Measurements from ENCODE around the gene ACTN1.
"Not testable (repeated sequence)": the region's sequence is repeated elsewhere in the genome, so short reads cannot be mapped to it uniquely, and the experiment has no call there.

The ACTN1 gene

DNA sequence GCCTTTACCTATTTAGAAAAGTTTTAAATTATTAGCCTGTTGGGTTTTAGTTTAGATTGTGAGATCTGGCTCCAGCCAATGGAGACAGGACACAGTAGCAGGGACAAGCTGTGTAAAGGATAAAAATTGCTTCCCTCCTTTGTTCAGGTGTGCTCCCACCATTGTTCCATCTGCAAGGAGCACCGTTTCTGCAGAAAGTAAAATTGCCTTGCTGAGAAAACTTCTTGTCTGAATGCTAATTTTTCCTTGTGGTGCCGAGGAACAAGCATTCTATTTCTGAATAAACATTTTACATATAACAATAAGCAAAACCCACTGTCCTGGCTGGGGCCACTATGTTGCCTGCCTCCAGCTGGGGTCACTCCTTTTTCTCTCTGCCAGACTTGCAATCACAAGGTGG, 113.6 kb downstream of the ACTN1 start:
- H3K27ac ChIP-seq (ENCODE audit: low read length): no peak overlapping the region
- H3K4me3 ChIP-seq (ENCODE audit: low read depth in 1 of 2, low read length in 2 of 2): no peak overlapping the region
- peaks cover 0 to 2% of the 10 kb centered on the region in 2 donors for H3K4me1 ChIP-seq (ENCODE audit: control insufficient read depth in 1 of 2, insufficient read depth in 2 of 2, low read length in 2 of 2)
- no peaks in the 10 kb centered on the region for H3K27me3 ChIP-seq (ENCODE audit: low read depth, low read length)
- peaks cover 0 to under 1% of the 10 kb centered on the region in 2 donors for H3K36me3 ChIP-seq (ENCODE audit: control insufficient read depth in 1 of 2, insufficient read depth in 2 of 2, low read length in 2 of 2)
- H3K9me3 ChIP-seq (ENCODE audit: control insufficient read depth in 1 of 2, low read length in 2 of 2): peaks cover 0 to 11% of the 10 kb centered on the region in 2 donors

DNA sequence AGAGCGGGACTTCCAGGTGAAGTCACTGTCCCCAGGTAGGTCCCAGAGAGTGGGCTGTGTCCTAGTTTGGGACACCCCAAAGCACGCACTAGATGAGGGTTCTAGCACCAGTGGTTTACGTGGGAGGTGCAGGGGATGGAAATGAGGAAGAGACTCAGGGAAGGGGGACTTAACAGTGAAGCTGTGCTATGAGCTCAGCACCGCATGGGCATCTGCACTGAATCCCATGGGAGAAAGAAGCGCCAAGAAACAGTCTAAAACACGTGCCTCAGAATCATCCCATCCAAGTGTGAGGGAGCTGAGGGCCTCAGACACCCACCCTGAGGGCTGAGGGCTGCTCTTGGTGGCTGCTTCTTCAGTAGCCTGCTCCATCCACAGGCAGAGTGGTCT, 114.7 kb downstream of the ACTN1 start:
- Histone ChIP-seq H3K36me3 (ENCODE audit: control insufficient read depth in 1 of 2, insufficient read depth in 2 of 2, low read length in 2 of 2) (no peaks in the 10 kb centered on the region), H3K27me3 (ENCODE audit: low read depth, low read length) (no peaks in the 10 kb centered on the region), H3K4me3 (ENCODE audit: low read depth in 1 of 2, low read length in 2 of 2) (no peak overlapping the region), H3K4me1 (ENCODE audit: control insufficient read depth in 1 of 2, insufficient read depth in 2 of 2, low read length in 2 of 2) (peaks cover 0 to 2% of the 10 kb centered on the region in 2 donors), H3K27ac (ENCODE audit: low read length) (no peak overlapping the region), H3K9me3 (ENCODE audit: control insufficient read depth in 1 of 2, low read length in 2 of 2) (peaks cover 0 to 11% of the 10 kb centered on the region in 2 donors)

DNA sequence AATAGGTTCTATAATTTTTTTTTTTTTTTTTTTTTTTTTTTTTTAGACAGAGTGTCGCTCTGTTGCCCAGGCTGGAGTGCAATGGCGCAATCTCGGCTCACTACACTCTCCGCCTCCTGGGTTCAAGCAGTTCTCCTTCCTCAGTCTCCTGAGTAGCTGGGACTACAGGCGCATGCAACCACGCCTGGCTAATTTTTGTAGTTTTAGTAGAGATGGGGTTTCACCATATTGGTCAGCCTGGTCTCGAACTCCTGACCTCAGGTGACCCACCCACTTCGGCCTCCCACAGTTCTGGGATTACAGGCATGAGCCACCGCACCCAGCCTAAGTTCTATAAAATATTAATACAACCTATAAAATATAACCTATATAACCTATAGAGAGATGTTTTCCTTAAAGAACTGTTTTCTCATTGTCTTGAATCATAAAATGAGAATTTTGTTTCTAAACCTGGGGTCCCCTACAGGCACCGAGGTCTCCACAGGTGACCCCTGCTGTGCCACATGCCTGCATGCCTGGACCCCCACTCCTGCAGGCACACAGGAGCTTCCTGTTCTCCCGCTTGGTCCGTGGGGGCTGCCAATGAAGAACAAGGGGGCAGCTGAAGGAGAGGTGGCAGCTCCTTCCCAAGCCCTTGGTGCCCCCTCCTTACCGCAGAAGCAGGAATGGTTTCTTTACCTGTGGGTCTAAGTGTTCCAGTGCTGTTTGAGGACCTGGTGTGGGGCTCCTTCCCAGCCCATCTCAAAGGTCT, 115.3 kb downstream of the ACTN1 start:
- Histone ChIP-seq H3K36me3 (ENCODE audit: control insufficient read depth in 1 of 2, insufficient read depth in 2 of 2, low read length in 2 of 2) (no peaks in the 10 kb centered on the region), H3K27ac (ENCODE audit: low read length) (no peak overlapping the region), H3K9me3 (ENCODE audit: control insufficient read depth in 1 of 2, low read length in 2 of 2) (peaks cover 0 to 11% of the 10 kb centered on the region in 2 donors), H3K4me3 (ENCODE audit: low read depth in 1 of 2, low read length in 2 of 2) (no peak overlapping the region), H3K4me1 (ENCODE audit: control insufficient read depth in 1 of 2, insufficient read depth in 2 of 2, low read length in 2 of 2) (peaks cover 0 to 2% of the 10 kb centered on the region in 2 donors), H3K27me3 (ENCODE audit: low read depth, low read length) (no peaks in the 10 kb centered on the region)

DNA sequence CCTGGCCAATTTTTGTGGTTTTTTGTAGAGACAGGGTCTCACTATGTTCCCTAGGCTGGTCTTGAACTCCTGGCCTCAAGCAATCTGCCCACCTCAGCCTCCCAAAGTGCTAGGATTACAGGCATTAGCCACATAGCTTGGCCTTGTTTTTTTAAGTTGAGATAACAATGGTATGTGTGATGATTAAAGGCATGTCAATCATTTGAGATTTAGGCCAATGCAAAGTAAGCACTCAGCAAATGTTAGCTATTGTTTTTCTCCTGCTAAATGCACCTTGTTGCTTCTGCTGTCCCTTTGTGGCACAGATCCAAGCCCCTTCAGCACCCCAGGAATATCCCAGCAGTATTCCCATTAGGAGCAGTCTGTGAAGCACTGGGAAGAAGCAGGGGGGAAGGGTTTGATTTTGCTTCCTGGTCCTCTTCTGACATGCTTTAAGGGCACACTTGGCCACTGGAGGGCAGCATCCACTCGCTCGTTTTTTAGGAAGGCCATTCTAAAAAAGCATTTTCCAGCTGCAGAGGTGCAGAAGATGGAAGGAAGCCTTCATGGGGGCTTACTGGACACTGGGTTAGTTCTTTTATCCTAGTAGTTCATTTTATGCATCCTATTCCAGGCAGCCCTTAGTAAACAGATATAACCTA, 116.0 kb downstream of the ACTN1 start:
- no peaks in the 10 kb centered on the region for H3K27me3 ChIP-seq (ENCODE audit: low read depth, low read length)

DNA sequence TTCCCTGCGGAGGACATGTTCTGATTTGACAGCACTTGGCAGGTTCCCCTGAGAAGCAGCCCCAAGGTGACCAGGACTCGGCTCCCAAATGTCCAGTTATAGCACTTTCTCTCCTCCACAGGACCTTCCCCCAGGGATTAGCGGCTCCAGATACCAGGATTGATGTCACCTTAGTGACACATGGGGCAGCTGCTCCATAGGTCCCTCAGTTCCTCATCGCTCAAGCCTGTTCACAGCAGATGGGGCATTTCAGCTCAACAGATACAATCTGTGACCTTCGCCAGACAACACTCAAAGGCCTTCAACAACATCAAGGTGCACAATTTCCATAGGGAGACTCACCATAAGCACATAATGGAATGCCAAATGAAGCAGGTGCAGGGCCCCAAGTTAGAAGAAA, 118.3 kb downstream of the ACTN1 start:
- peaks cover 0 to 9% of the 10 kb centered on the region in 2 donors for H3K9me3 ChIP-seq (ENCODE audit: control insufficient read depth in 1 of 2, low read length in 2 of 2)
- H3K27me3 ChIP-seq (ENCODE audit: low read depth, low read length): no peaks in the 10 kb centered on the region
- H3K4me3 ChIP-seq (ENCODE audit: low read depth in 1 of 2, low read length in 2 of 2): no peak overlapping the region
- no peaks in the 10 kb centered on the region for H3K36me3 ChIP-seq (ENCODE audit: control insufficient read depth in 1 of 2, insufficient read depth in 2 of 2, low read length in 2 of 2)
- H3K27ac ChIP-seq (ENCODE audit: low read length): no peak overlapping the region
- peaks cover 0 to 9% of the 10 kb centered on the region in 2 donors for H3K4me1 ChIP-seq (ENCODE audit: control insufficient read depth in 1 of 2, insufficient read depth in 2 of 2, low read length in 2 of 2)

More for the DNA sequence above, 116.0 kb downstream of the ACTN1 start:
- Histone ChIP-seq H3K4me1 (ENCODE audit: control insufficient read depth in 1 of 2, insufficient read depth in 2 of 2, low read length in 2 of 2) (peaks cover 0 to 2% of the 10 kb centered on the region in 2 donors), H3K27ac (ENCODE audit: low read length) (no peak overlapping the region), H3K36me3 (ENCODE audit: control insufficient read depth in 1 of 2, insufficient read depth in 2 of 2, low read length in 2 of 2) (no peaks in the 10 kb centered on the region), H3K9me3 (ENCODE audit: control insufficient read depth in 1 of 2, low read length in 2 of 2) (peaks cover 0 to 11% of the 10 kb centered on the region in 2 donors), H3K4me3 (ENCODE audit: low read depth in 1 of 2, low read length in 2 of 2) (no peak overlapping the region)

DNA sequence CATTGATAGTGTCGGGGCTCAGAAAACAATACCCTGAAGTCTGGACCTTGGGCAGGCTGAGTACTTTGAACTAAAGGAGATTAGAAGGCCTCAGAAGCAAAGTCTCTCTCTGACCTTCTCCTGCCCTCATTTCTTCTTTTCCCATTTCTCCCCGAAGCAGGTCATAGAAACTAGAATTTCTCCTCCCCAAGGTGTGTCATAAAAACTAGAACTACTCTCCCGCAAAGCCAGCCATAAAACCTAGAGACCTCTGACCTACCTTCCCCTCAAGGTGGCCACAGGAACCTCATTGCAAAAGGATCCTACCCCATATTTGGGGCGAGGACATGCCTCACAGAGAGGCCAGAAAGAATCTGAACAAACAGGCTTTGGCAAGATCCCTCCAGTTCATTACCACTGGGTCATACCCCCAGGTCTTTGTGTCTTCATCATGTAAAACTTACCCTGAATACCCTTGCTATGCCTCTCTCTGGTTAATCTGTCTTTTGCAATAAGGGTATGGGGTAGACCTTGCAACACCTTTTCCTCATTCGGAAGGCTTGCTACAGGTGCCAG, 121.5 kb downstream of the ACTN1 start:
- H3K4me3 ChIP-seq (ENCODE audit: low read depth in 1 of 2, low read length in 2 of 2): no peak overlapping the region
- H3K4me1 ChIP-seq (ENCODE audit: control insufficient read depth in 1 of 2, insufficient read depth in 2 of 2, low read length in 2 of 2): peaks cover 0 to 6% of the 10 kb centered on the region in 2 donors
- H3K36me3 ChIP-seq (ENCODE audit: control insufficient read depth in 1 of 2, insufficient read depth in 2 of 2, low read length in 2 of 2): no peaks in the 10 kb centered on the region
- H3K9me3 ChIP-seq (ENCODE audit: control insufficient read depth in 1 of 2, low read length in 2 of 2): peaks cover 0 to under 1% of the 10 kb centered on the region in 2 donors
- no peak overlapping the region for H3K27ac ChIP-seq (ENCODE audit: low read length)
- H3K27me3 ChIP-seq (ENCODE audit: low read depth, low read length): no peaks in the 10 kb centered on the region

DNA sequence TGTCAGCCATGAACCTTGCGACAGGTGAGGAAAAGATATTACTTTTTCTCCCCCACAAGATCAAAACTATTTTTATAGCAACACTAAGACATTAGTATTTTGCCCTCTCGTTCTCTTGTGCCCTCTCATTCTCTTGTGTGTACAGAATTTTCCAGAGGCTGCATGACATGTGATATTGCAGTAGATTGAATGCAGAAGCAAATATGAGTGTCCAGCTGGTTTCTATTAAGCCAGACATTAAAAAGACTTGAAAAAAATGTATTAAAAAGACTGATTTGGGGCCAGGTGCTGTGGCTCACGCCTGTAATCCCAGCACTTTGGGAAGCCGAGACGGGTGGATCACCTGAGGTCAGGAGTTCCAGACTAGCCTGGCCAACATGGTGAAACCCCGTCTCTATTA, 122.5 kb downstream of the ACTN1 start:
- Histone ChIP-seq H3K27me3 (ENCODE audit: low read depth, low read length) (no peaks in the 10 kb centered on the region), H3K27ac (ENCODE audit: low read length) (no peak overlapping the region)

DNA sequence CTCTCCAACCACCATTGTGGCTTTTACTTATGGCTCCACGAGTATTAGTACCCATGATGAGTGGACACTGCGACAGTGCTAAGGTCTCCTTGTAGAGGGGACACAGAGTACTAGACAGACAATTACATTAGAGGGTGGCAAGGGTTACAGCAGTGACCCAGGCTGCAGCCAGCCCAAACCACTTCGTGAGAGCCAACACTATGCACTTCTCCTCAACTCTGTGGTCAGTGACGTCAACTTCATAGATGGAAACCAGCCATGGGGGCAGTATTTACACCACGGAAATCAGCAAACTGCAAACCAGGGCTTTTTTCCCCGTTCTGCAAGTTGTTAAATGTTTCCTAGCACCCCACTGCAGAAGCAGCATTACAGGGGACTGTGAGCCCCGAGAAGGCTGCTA, 124.7 kb downstream of the ACTN1 start:
- peaks cover 0 to 2% of the 10 kb centered on the region in 2 donors for H3K9me3 ChIP-seq (ENCODE audit: control insufficient read depth in 1 of 2, low read length in 2 of 2)
- H3K27me3 ChIP-seq (ENCODE audit: low read depth, low read length): no peaks in the 10 kb centered on the region
- H3K4me1 ChIP-seq (ENCODE audit: control insufficient read depth in 1 of 2, insufficient read depth in 2 of 2, low read length in 2 of 2): peaks cover 0 to 6% of the 10 kb centered on the region in 2 donors
- H3K36me3 ChIP-seq (ENCODE audit: control insufficient read depth in 1 of 2, insufficient read depth in 2 of 2, low read length in 2 of 2): no peaks in the 10 kb centered on the region
- H3K27ac ChIP-seq (ENCODE audit: low read length): no peak overlapping the region
- no peak overlapping the region for H3K4me3 ChIP-seq (ENCODE audit: low read depth in 1 of 2, low read length in 2 of 2)

More for the DNA sequence above, 122.5 kb downstream of the ACTN1 start:
- H3K4me3 ChIP-seq (ENCODE audit: low read depth in 1 of 2, low read length in 2 of 2): no peak overlapping the region
- peaks cover 0 to 6% of the 10 kb centered on the region in 2 donors for H3K4me1 ChIP-seq (ENCODE audit: control insufficient read depth in 1 of 2, insufficient read depth in 2 of 2, low read length in 2 of 2)
- no peaks in the 10 kb centered on the region for H3K36me3 ChIP-seq (ENCODE audit: control insufficient read depth in 1 of 2, insufficient read depth in 2 of 2, low read length in 2 of 2)
- H3K9me3 ChIP-seq (ENCODE audit: control insufficient read depth in 1 of 2, low read length in 2 of 2): peaks cover 0 to 2% of the 10 kb centered on the region in 2 donors

DNA sequence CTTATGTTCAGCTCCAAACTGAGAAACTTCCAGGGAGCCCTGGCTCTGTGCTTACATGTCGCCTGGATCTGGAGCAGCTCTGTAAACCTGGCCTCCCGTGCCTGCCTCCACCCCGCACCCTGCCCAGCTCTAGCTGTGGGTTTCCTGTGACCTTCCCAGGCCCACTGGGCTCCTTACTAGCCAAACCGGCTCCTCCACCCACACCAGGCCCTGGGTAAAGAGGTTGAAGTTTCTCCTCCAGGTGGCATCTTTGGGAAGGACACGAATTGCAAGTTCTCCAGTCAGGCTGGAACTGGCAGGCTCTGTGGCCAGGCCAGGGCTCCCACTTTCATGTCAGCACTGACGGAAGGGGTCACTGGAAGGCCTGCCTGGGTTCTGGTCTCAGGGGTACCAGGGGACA, 125.4 kb downstream of the ACTN1 start:
- H3K4me3 ChIP-seq (ENCODE audit: low read depth in 1 of 2, low read length in 2 of 2): no peak overlapping the region
- no peaks in the 10 kb centered on the region for H3K27me3 ChIP-seq (ENCODE audit: low read depth, low read length)
- peaks cover 0 to 6% of the 10 kb centered on the region in 2 donors for H3K4me1 ChIP-seq (ENCODE audit: control insufficient read depth in 1 of 2, insufficient read depth in 2 of 2, low read length in 2 of 2)
- no peaks in the 10 kb centered on the region for H3K36me3 ChIP-seq (ENCODE audit: control insufficient read depth in 1 of 2, insufficient read depth in 2 of 2, low read length in 2 of 2)
- H3K9me3 ChIP-seq (ENCODE audit: control insufficient read depth in 1 of 2, low read length in 2 of 2): peaks cover 0 to 2% of the 10 kb centered on the region in 2 donors
- H3K27ac ChIP-seq (ENCODE audit: low read length): no peak overlapping the region

DNA sequence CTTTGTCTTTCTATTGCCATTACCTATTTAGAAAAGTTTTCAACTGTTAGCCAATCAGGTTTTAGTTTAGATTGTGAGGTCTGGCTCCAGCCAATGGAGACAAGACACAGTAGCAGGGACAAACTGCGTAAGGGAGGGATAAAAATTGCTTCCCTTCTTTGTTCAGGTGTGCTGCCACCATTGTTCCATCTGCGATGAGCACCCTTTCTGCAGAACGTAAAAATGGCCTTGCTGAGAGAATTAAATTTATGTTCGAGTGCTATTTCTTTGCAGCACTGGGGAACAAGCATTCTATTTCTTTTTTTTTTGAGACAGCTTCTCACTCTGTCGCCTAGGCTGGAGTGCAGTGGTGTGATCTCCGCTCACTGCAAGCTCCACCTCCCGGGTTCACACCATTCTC, 126.6 kb downstream of the ACTN1 start:
- not testable (repeated sequence) for H3K4me3 ChIP-seq (ENCODE audit: low read depth in 1 of 2, low read length in 2 of 2); H3K4me1 ChIP-seq (ENCODE audit: control insufficient read depth in 1 of 2, insufficient read depth in 2 of 2, low read length in 2 of 2)

DNA sequence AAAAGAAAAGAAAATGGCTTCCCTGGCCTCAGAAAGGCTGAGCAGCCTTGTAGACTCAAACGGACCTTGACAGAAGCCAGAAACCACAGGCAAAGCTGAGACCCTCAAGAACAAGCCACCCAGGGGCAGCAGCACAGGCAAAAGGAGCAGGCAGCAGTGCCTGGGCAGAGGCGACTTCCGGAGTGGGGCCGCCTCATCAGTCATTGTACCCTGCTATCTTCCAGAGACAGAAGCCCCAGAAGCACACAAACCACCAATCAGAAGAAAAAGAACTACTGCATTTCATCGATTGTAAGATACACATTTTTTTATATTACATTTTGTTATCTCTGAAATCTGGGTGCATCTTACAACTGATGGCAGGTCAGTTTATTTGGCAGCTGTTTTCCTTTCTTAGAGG, 128.0 kb downstream of the ACTN1 start:
- peaks cover 0 to under 1% of the 10 kb centered on the region in 2 donors for H3K4me1 ChIP-seq (ENCODE audit: control insufficient read depth in 1 of 2, insufficient read depth in 2 of 2, low read length in 2 of 2)
- H3K27me3 ChIP-seq (ENCODE audit: low read depth, low read length): no peaks in the 10 kb centered on the region
- no peak overlapping the region for H3K27ac ChIP-seq (ENCODE audit: low read length)
- H3K36me3 ChIP-seq (ENCODE audit: control insufficient read depth in 1 of 2, insufficient read depth in 2 of 2, low read length in 2 of 2): no peaks in the 10 kb centered on the region
- peaks cover 0 to 2% of the 10 kb centered on the region in 2 donors for H3K9me3 ChIP-seq (ENCODE audit: control insufficient read depth in 1 of 2, low read length in 2 of 2)
- no peak overlapping the region for H3K4me3 ChIP-seq (ENCODE audit: low read depth in 1 of 2, low read length in 2 of 2)

More for the DNA sequence above, 126.6 kb downstream of the ACTN1 start:
- not testable (repeated sequence) for H3K27ac ChIP-seq (ENCODE audit: low read length); H3K27me3 ChIP-seq (ENCODE audit: low read depth, low read length); H3K36me3 ChIP-seq (ENCODE audit: control insufficient read depth in 1 of 2, insufficient read depth in 2 of 2, low read length in 2 of 2); H3K9me3 ChIP-seq (ENCODE audit: control insufficient read depth in 1 of 2, low read length in 2 of 2)
